Fibroblast of mammary gland (primary cell): ENCODE data around the gene PBX2.
"Not testable (repeated sequence)": the region's sequence is repeated elsewhere in the genome, so short reads cannot be mapped to it uniquely, and the experiment has no call there.

ENCODE experiments used
- DNase-seq: peaks from one replicate; pipeline ENCODE4 v3.0.0-alpha.2; 2010; ENCODE audit warnings: low read depth
- H3K4me3 ChIP-seq: 2 replicates; pipeline ENCODE4 v1.5.1; 2011; ENCODE audit warnings: low read depth, mild to moderate bottlenecking, low read length, moderate library complexity; ENCODE audit not compliant: control insufficient read depth
- TF ChIP-seq, protein P1 (sequence below): conservative IDR thresholded peaks from 2 replicates; pipeline ENCODE4 v1.5.1; 2011; ENCODE audit warnings: low read depth, low read length, inconsistent platforms; ENCODE audit not compliant: control insufficient read depth, insufficient read depth

The PBX2 gene

DNA sequence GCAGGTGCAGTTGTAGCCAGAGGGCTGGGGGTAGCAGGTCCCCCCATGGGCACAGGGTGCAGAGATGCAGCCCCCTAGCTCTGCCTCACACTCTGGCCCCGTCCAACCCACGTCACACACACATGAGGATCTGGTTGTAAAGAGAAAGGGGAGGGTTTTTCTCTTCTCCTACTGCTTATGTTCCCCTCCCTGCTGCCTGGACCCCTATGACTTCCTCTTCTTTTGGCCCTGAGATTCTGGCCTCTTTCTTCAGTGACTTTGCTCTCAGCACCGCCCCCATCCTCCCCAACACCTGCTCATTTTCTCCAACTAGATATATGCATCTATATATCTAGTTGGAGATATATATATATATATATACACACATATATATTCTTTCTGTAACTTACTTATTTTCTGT lies 24.1 kb upstream of the PBX2 start:
- no peak for DNase-seq
- no peak overlapping the region for H3K4me3 ChIP-seq
- TF ChIP-seq, protein P1, sequence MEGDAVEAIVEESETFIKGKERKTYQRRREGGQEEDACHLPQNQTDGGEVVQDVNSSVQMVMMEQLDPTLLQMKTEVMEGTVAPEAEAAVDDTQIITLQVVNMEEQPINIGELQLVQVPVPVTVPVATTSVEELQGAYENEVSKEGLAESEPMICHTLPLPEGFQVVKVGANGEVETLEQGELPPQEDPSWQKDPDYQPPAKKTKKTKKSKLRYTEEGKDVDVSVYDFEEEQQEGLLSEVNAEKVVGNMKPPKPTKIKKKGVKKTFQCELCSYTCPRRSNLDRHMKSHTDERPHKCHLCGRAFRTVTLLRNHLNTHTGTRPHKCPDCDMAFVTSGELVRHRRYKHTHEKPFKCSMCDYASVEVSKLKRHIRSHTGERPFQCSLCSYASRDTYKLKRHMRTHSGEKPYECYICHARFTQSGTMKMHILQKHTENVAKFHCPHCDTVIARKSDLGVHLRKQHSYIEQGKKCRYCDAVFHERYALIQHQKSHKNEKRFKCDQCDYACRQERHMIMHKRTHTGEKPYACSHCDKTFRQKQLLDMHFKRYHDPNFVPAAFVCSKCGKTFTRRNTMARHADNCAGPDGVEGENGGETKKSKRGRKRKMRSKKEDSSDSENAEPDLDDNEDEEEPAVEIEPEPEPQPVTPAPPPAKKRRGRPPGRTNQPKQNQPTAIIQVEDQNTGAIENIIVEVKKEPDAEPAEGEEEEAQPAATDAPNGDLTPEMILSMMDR: no peak

DNA sequence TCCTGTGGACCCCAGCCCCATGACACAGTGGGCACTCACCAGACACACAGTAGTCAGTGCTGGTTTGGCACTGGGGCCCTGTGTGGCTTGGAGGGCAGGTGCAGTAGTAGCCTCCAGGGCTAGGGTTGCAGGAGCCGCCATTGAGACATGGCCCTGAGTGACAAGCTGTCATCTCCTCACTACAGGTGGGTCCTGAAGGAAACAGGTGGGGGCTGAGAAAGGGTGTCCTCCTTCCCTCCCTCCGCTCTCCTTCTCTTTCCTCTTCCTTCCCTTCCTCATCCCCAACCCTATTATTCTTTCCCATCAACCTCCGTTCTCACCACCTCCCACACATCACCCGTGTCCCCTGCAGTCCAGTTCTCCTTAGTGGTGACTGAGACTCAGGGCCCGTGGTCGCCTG lies 23.6 kb upstream of the PBX2 start:
- DNase-seq: no peak
- TF ChIP-seq, protein P1: no peak

DNA sequence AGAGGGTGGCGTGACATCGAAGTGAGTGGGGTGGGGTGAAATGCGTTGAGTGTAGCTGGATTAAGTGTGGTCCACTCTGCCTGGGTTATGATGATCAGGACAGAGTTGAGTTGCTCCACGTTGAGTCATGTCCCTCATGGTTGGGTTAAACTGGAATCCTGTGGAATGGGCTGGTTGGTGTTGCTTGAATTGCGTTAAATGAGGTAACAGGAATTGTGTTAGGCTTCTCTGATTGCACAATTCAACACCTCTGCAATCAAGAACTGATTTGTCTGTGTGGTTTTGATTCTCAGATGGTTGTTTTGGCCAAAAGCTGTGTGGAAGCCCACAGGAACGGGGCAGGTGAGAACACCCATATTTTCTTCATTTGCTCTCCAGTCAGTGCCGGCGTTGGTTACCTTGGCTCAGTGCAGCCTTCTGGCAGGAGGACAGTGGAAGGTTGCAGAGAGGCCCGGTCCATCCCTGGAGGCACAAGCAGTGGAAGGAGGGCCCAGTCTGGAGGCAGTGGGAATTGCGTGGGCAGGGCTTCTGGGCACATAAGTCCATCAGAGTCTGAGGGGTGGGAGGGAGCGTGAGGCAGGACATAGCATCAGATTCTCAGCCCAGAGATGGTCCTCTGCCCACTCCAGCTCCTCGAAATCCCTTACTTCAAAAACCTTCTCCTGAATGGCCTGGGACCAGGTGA lies 22.2 kb upstream of the PBX2 start:
- no peak for DNase-seq
- no peak overlapping the region for H3K4me3 ChIP-seq
- TF ChIP-seq, protein P1: no peak

More for the DNA sequence above, 23.6 kb upstream of the PBX2 start:
- H3K4me3 ChIP-seq: no peak overlapping the region

DNA sequence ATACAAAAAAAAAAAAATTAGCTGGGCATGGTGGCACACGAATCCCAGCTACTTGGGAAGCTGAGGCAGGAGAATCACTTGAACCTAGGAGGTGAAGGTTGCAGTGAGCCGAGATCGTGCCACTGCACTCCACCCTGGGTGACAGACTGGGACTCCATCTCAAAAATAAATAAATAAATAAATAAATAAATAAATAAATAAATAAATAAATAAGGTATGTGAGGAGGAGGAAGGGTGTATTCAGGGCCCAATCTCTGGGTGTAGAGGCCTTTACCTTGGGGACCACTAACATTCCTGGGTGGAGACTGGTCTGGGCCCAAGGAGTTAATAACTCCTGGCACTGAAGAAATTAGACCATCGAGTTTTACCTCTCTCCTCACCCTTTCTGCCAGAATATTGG lies 21.4 kb upstream of the PBX2 start:
- DNase-seq, H3K4me3 ChIP-seq: not testable (repeated sequence)

DNA sequence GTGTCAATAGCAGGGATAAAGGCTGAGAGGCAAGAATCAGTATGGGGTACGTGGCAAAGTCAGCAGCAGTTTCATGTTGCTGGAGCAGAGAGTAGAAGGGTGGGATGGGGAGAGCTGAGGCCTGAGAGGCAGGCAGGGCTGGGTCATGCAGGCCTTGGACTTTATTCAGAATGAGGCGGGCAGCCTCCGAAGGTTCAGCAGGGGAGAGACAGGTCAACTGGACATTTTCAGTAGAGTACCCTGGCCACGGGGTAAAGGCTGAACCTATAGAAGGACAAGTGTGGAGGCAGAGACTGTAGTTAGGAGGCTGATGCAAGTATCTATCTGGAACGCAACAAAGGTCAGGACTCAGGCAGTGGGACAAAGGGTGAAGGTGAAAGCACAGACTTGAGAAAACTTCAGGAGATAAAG lies 20.2 kb upstream of the PBX2 start:
- TF ChIP-seq, protein P1: no peak
- no peak for DNase-seq
- no peak overlapping the region for H3K4me3 ChIP-seq

DNA sequence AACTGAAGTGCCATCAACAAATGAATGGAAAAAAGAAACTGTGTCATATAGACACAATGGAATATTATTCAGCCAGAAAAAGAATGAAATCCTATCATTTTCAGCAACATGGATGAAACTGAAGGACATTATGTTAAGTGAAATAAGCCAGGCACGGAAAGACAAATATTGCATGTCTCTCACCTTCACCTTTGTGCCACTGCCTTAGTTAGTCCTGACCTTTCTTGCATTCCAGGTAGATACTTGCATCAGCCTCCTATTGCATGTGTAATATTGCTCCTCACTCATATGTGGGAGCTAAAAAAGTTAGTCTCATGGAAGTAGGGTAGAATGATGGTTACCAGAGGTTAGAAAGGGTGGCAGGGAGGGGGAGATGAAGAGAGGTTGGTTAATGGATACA lies 19.0 kb upstream of the PBX2 start:
- TF ChIP-seq, protein P1: no peak
- no peak overlapping the region for H3K4me3 ChIP-seq
- no peak for DNase-seq

DNA sequence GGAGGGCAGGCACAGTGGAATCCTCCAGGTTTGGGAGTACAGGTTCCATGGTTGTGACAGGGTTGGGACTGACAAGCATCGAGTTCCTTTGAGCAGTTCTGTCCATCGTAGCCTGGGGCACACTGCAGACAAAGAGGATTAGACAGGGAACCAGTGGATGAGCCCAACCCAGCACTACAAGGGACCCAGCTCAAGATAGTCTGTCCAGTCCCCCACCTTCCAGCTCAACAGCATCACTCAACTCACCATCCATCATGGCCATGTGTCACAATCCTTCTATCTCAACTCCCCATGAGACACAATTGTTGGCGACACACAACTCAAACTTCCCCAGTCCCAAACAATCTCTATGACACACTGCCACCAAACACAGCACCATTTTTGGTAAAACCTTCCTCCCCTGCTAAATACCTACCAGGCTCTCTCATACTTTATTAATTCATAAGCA lies 14.3 kb upstream of the PBX2 start:
- H3K4me3 ChIP-seq: no peak overlapping the region
- TF ChIP-seq, protein P1: no peak
- no peak for DNase-seq
